Left colon (tissue), 2 donors: ENCODE data around the gene DYRK3. TPM values are rescaled to one million over a fixed set of nuclear protein-coding genes. Genes with fewer than 3 reads are reported as not detected.
"Not testable (repeated sequence)": the region's sequence is repeated elsewhere in the genome, so short reads cannot be mapped to it uniquely, and the experiment has no call there.

Experiments used
- ATAC-seq: fragments of 200-7000 bp; cut with Tn5 transposase; one replicate; pipeline ENCODE4 v1.9.1; 2020; ENCODE audit warnings: mild to moderate bottlenecking, moderate library complexity
- DNase-seq, 2 donors: peaks; one replicate each; pipeline ENCODE4 v3.0.0-alpha.2; 2020
- intact Hi-C, 2 donors: fragments of 100-400 bp; cut with DNase I in 1 of 2; cut with micrococcal nuclease in 1 of 2; formaldehyde crosslinking; loops; one replicate each; pipeline versions ENCODE4 v1.11.2 to v1.14.0; 2022; cut with DNase I, micrococcal nuclease
- total RNA-seq, 2 donors: library from RNA; stranded (reverse); fragmentation: NEBNext Ultra II Directional; extraction: Animal tissue kit (Norgen Biotek cat#: 25700); gene quantifications; one replicate each; pipeline ENCODE4 v1.2.1, GENCODE V29; 2021
- donor health status: DM: no; HTN: no; CAD: no.
- donor health status: DM: yes; HTN: yes; CAD: no.

The DYRK3 gene
- total RNA-seq, 2 donors from 2014 or later: 0.58 to 1.2 TPM

DNA sequence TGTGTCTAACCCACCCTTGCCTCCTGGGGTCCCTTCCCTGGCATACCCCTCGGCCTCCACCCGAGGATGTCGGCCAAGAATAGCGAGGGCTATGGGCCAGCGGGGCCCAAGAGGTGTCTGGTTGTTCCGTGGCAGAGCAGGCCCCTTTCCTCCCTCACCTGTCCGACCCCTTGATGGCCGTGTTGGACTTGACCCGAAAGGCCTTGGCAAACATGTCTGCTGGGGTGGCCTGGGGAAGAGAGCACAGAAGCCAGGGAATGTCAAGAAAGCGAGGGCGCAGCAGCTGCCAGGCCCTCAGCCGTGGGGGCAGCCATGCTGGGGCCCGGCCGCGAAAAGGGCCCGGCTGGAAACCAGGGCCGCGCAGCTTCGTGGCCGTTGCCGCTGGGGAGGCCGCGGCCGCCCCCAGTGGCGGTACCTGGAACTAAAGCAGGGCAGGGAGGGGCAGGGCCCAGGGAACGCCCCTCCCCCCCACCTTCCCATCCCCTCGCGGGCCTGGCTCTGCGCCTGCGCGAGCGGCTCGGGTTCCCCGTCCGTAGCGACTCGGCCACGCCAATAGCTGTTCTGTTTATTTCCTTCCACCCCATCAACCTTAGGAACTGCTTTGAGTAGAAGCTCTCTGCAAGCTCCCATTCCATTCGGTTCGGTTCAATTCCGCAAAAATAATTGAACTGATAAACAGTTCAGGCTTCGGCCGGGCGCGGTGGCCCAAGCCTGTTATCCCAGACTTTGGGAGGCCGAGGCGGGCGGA is 23.0 kb upstream of the DYRK3 start, which contains the start of gene EIF2D:
Gene EIF2D, minus strand, starts transcription at position 337 of the 748 bp plus-strand sequence. Its CDS starts 123 bp downstream, at position 214.
- peak; percentile 99 for ATAC-seq
- peak; percentile 90 to 95 for DNase-seq
- intact Hi-C loops: no loop called here

DNA sequence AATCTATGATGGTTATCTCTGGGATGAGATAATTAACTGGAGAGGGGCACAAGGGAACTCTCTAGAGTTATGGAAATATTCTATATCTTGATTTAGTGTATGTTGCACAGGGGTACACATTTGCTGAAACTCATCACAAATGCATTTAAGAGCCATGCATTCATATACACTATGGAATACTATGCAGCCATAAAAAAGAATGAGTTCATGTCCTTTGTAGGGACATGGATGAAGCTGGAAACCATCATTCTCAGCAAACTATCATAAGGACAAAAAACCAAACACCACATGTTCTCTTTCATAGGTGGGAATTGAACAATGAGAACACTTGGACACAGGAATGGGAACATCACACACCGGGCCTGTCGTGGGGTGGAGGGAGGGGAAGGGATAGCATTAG is 8.9 kb upstream of the DYRK3 start:
- ATAC-seq, DNase-seq, intact Hi-C loops: not testable (repeated sequence)

DNA sequence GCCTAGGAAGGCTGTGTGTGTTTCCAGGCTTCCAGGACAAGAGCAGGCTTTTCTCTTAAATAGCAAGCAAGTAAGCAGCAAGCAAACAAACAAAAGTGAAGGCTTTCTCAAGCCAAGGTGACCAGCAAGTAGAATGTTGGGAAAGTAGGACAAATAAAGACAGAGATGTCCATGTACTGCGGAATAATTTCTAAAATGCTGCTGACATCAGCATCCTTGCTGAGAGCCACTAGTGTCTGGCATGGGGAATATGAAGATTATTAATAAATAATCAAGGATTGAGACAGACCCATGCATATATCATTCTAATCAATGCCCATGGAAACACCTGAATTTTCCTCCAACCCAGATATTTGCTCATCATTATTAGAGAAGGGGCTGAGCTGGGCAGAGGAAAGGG is 6.4 kb upstream of the DYRK3 start:
- DNase-seq (no peak), ATAC-seq (no peak)
- intact Hi-C loops: no loop called here

DNA sequence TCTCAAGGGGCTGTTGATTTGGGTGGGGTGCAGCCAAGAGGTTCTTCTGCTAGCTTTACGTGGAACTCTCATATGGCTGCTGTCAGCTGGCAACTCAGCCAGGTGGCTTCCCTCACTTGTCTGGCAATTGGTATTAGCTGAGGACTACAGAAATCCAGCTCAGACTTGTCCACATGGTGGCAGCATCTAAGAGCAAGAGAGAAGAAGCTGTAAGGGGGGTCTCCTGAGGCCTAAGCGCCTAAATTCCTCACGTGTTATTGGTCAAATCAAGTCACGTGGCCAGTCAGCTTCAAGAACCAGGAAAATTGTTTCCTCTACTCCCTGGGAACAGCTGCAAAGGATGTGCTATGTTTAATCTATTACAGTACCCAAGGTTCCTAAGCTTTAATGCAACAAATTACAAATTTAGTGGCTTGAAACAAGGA is 4.2 kb upstream of the DYRK3 start:
- ATAC-seq: no peak
- intact Hi-C loops: loop anchor here in 1 of 2 donors (10.0 kb wide), 1 partner anchor 284 kb away; no protein-coding TSS in a partner anchor

DNA sequence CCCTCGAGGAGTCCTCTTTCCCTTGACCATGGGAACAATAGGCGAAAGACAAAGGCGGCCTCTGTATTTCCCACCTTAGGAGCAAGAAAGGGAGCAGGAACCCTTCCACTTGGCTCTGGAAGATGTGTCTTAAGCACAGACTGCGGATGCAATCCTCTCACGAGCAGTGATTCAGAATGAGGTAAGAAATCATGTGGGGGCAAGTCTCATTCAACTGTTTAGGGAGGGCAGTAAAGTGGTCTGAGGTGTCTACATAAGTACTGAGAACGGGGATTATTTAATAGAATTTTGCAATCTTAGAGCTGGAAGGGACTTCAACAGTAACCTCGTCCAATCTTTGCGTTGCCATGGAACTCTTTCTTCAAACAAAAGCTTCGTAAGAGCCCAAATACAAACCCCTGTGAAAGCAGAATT is 1.6 kb upstream of the DYRK3 start:
- ATAC-seq (no peak), DNase-seq (no peak)
- intact Hi-C loops: loop anchor here in 1 of 2 donors (2.0 to 10.0 kb wide), 2 partner anchors 31 to 281 kb away; no protein-coding TSS in a partner anchor

More for the DNA sequence above, 4.2 kb upstream of the DYRK3 start:
- DNase-seq: peak; percentile 39 to 61

DNA sequence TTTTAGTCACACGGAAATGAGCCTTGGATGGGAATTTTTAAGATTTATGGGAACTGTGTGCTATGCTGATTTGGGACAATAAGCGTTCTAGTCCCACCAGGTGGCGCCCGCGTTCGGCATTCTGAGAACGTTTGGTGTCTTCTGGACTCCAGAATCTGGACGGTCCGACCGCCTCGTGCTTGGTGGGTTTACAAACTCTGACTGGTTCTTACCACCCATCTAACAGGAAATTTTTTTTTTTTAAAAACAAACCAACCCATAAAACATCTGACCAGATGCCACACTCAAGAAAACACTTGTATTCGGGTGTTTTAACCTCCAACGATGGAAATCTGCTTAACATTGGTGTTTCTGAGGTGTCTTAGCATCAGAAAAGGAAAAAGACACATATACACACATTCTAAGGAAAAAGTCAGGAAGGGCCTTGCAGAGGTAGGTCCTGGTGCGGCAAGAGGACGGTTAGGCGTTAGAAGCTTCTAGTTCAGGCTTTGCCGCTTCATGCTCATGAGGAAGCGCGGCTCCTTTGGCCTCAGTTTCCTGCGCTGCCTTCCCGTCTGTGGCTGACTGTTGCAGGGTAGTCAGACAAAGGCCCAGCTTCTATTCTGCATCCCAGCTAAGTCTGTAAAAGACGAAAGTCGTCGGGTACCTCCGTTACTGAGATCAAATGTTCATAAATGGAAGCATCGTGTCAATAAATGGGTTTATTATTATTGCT is 814 bp upstream of the DYRK3 start:
- intact Hi-C loops: loop anchor here in 1 of 2 donors (2.0 to 10.0 kb wide), 2 partner anchors 30 to 280 kb away; no protein-coding TSS in a partner anchor
- ATAC-seq (peak; percentile 62), DNase-seq (peak; percentile 85 to 97)

DNA sequence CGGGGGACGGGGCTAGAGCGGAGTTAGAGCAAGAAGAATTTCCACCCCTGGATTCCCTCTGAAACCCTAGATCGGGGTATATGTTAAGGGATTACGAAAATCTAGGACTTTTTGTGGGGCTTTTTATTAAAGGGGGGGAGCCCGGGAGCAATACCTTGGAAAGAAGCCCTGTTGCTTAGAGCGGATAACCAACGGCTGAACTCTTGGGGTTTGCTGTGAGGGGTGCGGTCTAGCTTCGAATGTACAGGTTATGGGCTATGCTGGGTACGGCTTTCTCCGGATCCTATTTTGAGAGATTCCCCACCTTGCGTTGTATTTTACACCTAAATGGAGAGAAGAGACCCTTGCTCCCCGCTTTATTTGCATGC is 626 bp downstream of the DYRK3 start:
- no peak for ATAC-seq
- intact Hi-C loops: loop anchor here in 1 of 2 donors (2.0 to 10.0 kb wide), 2 partner anchors 29 to 279 kb away; no protein-coding TSS in a partner anchor
- DNase-seq: no peak

DNA sequence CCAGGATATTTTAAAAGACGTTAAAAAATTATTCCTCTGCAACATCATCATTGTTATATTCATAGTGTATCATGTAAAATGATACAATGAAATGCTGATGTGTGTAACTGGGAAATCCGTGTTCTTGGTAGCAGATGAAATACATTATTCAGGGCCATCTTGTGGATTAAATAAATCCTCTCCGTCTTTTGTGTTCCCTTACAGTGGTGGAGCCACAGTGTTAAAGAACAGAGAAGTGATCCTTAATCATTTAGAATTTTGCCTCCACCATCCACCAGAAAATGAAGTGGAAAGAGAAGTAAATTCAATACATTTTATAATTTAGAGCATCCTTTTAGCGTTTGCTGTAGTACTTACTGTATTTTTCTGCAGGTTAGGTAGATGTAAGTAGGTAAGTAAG is 1.3 kb downstream of the DYRK3 start:
- intact Hi-C loops: loop anchor here in 1 of 2 donors (10.0 kb wide), 1 partner anchor 278 kb away; no protein-coding TSS in a partner anchor
- DNase-seq (no peak), ATAC-seq (no peak)

DNA sequence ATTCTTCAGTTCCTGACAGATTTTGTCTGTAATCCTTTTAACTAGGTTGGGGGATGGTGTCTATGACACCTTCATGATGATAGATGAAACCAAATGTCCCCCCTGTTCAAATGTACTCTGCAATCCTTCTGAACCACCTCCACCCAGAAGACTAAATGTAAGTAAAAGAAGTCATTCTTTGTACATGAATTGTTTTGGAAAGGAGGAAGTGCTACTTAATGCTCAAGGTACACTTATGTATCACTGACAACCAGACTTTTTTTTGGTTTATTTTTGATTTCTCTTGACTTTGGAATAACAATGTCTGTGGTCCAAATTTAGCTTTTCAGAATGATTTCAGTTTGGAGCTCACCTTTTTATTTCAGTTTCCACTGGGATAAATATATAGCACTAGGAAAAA is 2.3 kb downstream of the DYRK3 start:
- intact Hi-C loops: loop anchor here in 1 of 2 donors (10.0 kb wide), 1 partner anchor 277 kb away; no protein-coding TSS in a partner anchor
- ATAC-seq: no peak
- DNase-seq: no peak

DNA sequence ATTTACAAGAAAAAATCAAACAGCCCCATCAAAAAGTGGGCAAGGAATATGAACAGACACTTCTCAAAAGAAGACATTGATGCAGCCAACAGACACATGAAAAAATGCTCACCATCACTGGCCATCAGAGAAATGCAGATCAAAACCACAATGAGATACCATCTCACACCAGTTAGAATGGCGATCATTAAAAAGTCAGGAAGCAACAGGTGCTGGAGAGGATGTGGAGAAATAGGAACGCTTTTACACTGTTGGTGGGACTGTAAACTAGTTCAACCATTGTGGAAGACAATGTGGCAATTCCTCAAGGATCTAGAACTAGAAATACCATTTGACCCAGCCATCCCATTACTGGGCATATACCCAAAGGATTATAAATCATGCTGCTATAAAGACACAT is 6.7 kb downstream of the DYRK3 start:
- ATAC-seq, DNase-seq, intact Hi-C loops: not testable (repeated sequence)

DNA sequence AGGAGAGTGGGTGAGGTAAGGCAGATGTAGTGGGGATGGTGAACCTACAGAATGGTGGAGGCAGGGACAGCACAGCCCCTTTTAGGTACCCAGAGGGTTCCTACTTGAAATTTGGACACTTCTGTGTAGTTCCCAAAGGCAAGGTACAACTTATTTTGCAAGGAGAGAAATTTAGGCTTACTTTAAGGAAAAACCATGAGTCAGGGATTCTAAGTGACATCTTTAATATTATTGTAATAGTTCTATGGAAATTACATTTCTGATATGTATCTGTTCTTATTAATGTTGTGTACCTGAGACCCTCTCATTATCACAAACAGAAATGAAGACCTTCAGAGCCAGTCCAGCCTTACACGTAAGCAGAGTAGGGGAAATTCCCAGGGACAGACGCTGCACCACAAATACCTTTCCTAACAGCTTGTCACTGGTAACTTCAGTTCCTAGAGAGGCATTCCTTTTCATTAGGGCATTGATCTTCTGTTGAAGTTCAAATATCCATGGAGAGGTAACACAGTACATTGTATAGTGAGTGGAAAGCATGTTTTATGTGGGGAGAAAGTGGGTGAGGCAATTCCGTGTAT is 7.9 kb downstream of the DYRK3 start:
- DNase-seq (no peak), ATAC-seq (no peak)
- intact Hi-C loops: no loop called here

DNA sequence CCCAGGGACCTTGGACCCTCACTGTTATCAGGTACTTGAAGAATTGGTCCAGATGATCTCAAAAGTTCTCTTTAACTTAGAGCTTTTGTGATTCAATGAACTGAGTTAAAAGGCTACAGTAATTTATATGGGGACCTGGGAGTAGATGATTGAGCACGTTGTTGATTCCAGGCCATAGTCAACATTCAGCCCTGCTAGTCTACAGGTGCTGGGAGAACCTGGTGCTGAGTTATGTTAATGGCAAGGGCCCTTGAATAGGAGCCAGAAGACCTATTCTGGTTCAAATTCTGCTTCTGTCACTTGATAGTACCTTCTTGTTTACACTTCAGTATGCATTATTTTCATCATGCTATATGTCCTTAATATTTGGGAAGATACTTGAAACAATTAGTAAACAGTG is 11.2 kb downstream of the DYRK3 start:
- intact Hi-C loops: no loop called here

DNA sequence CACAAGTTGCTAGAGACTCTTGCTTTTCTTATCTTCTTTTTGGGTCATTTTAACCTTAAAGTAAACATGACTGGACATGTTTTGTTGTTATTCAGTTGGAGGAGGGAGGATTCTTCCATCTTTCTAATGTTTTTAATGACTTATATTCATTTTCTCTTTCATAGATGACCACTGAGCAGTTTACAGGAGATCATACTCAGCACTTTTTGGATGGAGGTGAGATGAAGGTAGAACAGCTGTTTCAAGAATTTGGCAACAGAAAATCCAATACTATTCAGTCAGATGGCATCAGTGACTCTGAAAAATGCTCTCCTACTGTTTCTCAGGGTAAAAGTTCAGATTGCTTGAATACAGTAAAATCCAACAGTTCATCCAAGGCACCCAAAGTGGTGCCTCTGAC is 11.9 kb downstream of the DYRK3 start:
- intact Hi-C loops: no loop called here
- no peak for ATAC-seq

More for the DNA sequence above, 11.2 kb downstream of the DYRK3 start:
- DNase-seq: no peak
- no peak for ATAC-seq

DNA sequence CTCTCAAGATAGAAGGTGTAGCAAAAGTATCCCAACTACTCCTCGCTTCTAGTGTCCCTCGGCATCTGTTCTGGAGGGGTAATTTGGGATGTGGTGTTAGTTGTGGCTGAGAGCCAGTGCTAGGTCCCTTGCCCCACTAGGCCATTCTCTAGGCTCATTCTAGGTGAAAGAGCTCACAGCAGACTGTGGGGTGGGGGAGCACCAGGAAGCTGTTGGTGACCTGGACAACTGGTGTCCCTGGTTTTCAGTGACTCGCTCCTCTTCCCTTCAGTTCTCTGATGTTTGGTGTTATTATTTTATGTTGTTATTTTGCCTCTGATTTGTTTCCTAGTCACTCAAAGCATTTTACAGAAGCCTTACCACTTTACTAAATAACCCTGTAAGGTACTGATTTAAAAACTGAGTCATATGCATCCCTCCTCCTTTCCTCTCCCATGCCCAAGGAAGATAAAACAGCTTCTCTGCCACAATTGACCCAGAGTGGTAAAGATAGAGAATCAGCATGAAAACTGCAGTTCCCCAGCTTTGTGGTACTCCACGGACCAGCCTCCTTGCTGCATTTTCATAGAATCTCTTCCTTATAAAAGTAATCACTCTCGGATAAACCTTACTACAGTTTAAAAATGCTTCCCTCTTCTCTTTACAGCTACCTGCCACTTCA is 14.1 kb downstream of the DYRK3 start:
- DNase-seq: no peak
- intact Hi-C loops: no loop called here
- ATAC-seq: no peak

More for the DNA sequence above, 11.9 kb downstream of the DYRK3 start:
- DNase-seq: no peak

DNA sequence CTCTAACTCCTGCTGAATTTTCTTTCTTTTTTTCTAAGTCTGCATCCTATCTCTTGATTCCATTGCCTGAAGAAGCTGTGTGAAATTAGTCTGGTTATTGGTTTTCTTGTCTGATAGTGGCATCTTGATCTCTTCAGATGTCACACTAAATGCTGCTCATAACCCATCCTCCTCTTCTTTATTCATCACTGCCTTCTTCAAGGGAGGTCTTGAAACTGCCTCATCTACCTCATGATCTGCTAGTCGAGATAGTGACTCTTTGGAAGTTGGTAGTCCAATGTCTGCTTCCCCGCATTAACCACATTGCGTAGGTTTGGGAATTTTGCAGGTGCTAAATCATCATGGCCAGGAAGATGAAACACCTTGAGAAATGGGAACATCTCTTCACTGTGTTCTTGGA is 15.7 kb downstream of the DYRK3 start:
- DNase-seq (no peak), ATAC-seq (no peak)
- intact Hi-C loops: loop anchor here in 1 of 2 donors (10.0 kb wide), 2 partner anchors 74 to 154 kb away; no protein-coding TSS in a partner anchor

DNA sequence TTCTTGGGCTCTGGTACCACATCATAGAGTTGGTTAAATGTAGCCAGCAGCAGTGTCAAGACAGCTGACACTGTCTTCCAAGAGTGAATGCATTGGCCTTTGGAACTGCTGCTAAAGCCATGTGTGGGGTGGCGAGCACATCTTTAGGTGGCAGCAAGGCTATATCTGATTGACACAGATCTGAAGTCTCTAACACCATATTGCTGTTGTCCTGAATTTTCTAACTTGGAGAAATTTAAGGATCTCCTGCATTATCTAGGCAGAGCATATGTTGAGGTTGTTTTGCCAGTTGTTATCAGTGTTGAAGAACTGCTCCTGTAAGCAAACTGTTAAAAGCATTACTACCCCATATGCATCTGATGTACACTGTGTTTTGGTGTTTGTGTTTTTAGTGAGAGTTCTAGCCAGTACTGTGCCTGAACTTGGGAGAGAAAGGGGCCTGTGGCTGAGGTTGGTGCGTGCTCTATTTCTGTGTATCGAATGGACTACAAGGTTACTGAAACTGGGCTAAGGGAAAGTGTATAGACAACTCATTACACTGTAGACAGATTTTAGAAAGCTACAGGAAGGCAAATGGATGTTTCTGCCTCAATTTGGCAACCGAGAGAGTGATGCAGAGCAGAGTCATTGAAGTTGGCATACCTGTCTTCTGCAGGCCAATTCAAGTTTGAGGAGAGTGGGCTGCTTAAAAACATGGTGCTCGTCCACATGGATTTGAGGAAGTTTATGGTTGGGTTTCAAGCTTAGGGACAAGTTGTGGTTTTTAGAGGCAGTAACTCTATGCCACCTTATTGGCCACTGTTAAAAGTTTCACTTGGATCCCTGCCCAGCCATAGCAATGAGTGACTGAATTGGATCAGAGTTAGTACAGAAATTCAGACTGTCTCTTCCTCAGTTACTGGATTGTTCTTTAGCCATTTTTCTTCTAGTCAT is 16.9 kb downstream of the DYRK3 start:
- no peak for DNase-seq
- intact Hi-C loops: loop anchor here in 1 of 2 donors (10.0 kb wide), 2 partner anchors 73 to 153 kb away; no protein-coding TSS in a partner anchor
- ATAC-seq: peak; percentile 34

DNA sequence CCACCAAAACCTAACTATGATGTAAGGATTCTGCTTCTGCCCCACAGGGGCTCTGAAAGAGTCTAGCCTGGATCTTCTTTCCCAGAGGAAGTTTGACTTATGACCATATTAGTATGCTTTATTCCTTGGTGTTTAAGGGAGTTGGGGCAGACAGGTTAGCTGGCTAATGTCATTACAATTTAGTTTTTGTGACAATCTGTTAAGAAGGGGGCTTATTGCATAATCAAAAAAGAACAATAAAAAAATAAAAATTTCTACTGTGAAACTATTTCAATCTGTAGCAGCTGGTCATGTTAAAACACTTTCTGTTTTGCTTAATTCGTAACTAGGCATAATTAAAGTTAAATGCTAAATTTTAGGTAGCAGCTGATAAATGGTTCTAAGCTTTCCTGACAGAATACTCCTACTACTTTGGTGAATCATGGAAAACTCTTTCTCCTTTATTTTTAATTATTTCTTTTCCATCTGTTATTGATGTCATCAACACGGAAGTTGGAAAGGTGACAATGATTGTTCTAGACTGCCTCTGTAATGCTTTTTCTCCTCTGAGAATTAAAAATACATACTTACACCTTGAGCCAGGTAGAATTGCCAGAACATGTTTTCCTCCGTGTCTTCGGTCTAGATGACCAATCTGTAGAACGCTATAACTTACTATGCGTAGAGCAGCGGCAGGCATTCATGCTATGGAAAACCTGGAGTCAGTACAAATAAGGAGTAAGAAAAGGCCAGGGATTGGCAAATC is 18.6 kb downstream of the DYRK3 start:
- ATAC-seq: no peak
- no peak for DNase-seq
- intact Hi-C loops: loop anchor here in 1 of 2 donors (10.0 kb wide), 2 partner anchors 71 to 151 kb away; no protein-coding TSS in a partner anchor
